ENCODE results near the gene EIF5.

Gene EIF5

DNA sequence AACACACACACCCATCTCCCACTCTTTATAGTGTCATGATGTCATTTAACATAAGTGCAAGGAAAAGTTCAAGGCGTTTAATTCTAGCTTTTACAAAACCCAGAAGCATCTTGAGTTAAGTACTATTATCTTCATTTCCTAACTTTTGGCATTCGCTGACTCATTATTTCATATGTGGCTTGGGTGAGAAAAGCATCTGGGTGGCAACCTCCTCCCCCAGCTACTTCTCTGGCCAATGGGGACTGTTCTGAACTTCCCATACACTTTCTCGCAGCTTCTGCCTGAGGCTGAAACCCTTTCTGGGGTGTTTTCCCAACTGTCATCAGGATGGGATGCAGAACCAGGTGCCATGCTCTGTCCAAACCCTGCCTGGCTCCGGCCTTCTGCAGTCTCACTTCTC lies 48.3 kb downstream of the EIF5 start:
- Mint-ChIP-seq H3K9me3 (peaks cover 10% of the 10 kb centered on the region), H3K4me1 (peaks cover 30% of the 10 kb centered on the region), H3K4me3 (no peak overlapping the region), H3K36me3 (ENCODE audit: low read depth) (peaks cover 4% of the 10 kb centered on the region), H3K27me3 (ENCODE audit: low read depth, poor library complexity) (peaks cover 49% of the 10 kb centered on the region), H3K27ac (no peak overlapping the region)
- TF ChIP-seq CTCF (IDR thresholded peaks at IDR 0.05), result no peak
- no peak for DNase-seq

DNA sequence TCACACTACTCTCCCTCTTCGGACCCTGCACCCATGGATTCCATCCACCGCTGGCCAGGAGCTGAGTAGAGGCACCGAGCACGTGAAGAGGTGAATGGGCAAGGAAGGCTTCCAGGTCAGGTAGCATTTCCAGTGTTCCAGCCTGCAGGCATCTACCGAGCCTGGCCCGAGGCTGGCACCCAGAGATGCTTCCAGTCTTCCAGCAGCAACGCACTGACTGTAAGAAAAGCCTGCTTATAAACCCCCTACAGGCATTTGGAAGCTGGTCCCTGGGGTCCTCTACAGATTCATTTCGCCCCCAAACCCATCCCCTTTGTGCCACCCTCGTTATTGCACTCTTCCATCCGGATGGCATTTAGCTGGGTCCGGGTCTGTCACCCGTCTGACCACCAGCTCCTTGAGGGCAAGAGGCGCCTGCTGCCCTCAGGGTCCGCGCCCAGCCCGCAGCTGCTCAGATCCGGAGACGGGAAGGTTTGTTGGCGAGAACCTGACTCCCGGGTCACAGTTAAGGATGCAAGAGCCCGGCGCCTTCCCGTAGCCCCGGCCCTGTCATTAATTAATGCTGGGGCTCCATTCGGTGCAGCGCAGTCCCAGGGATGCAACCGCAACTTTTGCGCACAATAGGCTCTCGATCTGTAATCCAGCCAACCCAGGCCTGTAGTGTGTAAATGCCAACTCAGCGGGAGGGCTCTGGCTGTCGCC lies 50.6 kb downstream of the EIF5 start:
- H3K36me3 Mint-ChIP-seq (ENCODE audit: low read depth), result peaks cover 18% of the 10 kb centered on the region
- peak overlapping the region; percentile 85 for H3K27ac Mint-ChIP-seq
- H3K9me3 Mint-ChIP-seq, result peaks cover 14% of the 10 kb centered on the region
- peaks cover 33% of the 10 kb centered on the region for H3K27me3 Mint-ChIP-seq (ENCODE audit: low read depth, poor library complexity)
- no peak for DNase-seq
- H3K4me3 Mint-ChIP-seq, result peak overlapping the region; percentile 87
- TF ChIP-seq CTCF (IDR thresholded peaks at IDR 0.05), result no peak
- peaks cover 44% of the 10 kb centered on the region for H3K4me1 Mint-ChIP-seq

DNA sequence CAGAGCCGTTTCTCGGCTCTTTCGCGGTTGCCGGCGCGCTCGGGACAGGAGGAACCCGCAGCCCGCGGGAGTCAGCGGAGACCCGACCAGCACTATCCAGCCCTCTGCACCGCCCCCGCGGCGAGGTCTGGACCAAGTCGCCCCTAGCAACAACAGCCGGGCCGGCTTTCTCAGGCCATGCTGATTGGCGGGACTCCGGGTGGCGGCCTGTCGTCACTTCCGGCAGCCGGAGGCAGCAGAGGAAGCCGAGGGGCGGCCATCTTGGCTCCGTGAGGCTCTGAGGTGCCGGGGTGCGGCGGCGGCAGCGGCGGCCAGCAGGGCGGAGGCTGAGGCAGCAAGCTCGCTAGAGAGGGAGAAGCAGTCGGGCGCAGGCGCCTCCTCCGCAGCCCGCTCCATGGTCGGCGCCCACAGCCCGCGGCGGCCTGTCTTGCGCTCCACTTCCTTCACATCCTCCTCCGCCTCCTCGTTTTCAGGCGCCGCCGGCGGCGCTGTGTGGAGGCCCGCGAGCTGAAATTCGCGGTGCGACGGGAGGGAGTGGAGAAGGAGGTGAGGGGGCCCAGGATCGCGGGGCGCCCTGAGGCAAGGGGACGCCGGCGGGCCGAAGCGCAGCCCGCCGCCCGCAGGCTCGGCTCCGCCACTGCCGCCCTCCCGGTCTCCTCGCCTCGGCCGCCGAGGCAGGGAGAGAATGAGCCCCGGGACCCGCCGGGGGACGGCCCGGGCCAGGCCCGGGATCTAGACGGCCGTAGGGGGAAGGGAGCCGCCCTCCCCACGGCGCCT lies 51.3 kb downstream of the EIF5 start, which contains the start of gene MARK3:
Gene MARK3 (plus strand): TSS at position 264 of the 777 bp plus-strand sequence. CDS start 615 bp downstream, outside the sequence.
- H3K27me3 Mint-ChIP-seq (ENCODE audit: low read depth, poor library complexity), result peaks cover 33% of the 10 kb centered on the region
- peaks cover 14% of the 10 kb centered on the region for H3K9me3 Mint-ChIP-seq
- H3K36me3 Mint-ChIP-seq (ENCODE audit: low read depth), result peaks cover 18% of the 10 kb centered on the region
- peak within 1 kb of the TSS; percentile 98 for H3K4me3 Mint-ChIP-seq
- H3K27ac Mint-ChIP-seq, result peak within 1 kb of the TSS; percentile 99
- DNase-seq, result peak; percentile 97
- no peak for TF ChIP-seq CTCF (IDR thresholded peaks at IDR 0.05)
- H3K4me1 Mint-ChIP-seq, result peaks cover 44% of the 10 kb centered on the region

- peak overlapping the region; percentile 99 for H3K27ac Mint-ChIP-seq
- H3K9me3 Mint-ChIP-seq, result peaks cover 9% of the 10 kb centered on the region
- peak; percentile 51 for DNase-seq
- peak overlapping the region; percentile 98 for H3K4me3 Mint-ChIP-seq
- H3K4me1 Mint-ChIP-seq, result peaks cover 44% of the 10 kb centered on the region
- peaks cover 28% of the 10 kb centered on the region for H3K27me3 Mint-ChIP-seq (ENCODE audit: low read depth, poor library complexity)
- TF ChIP-seq CTCF (IDR thresholded peaks at IDR 0.05), result no peak
- H3K36me3 Mint-ChIP-seq (ENCODE audit: low read depth), result peaks cover 18% of the 10 kb centered on the region
These were observed 52.1 kb downstream of the EIF5 start for GRCh38 chr14:103385929-103386712.

DNA sequence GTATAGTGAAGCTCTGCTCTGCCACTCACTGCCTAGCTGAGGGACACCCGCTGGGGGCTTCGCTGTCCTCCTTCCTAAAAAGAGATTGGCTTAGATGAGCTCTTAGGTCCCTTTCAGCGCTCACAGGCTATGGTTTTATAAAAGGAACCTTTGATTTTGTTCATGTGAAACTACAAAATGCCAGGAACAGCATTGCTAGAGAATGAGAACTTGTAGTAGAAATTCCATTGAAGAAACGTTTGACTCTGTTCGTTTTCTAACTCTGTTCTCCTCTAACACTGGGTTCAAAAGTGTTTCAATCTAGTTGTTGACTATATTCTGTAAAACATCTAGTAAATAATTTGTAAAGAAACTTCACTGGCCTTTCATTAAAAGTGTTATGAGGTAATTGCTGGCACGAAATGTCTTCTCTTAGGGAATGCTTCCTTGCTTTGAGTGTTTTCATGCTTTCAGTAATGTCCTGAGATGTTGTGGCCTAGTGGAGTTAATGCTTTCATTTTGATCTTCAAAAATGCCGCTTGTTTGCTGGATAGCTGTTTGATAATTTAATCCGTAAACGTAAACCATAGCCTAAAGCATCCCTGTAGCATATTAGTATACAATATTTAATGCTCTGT lies 52.8 kb downstream of the EIF5 start:
- peaks cover 21% of the 10 kb centered on the region for H3K27me3 Mint-ChIP-seq (ENCODE audit: low read depth, poor library complexity)
- no peak overlapping the region for H3K27ac Mint-ChIP-seq
- H3K9me3 Mint-ChIP-seq, result peaks cover 3% of the 10 kb centered on the region
- DNase-seq, result peak; percentile 12
- H3K4me3 Mint-ChIP-seq, result peak overlapping the region; percentile 98
- TF ChIP-seq CTCF (IDR thresholded peaks at IDR 0.05), result no peak
- H3K4me1 Mint-ChIP-seq, result peaks cover 44% of the 10 kb centered on the region
- H3K36me3 Mint-ChIP-seq (ENCODE audit: low read depth), result peaks cover 18% of the 10 kb centered on the region

Data from nephron progenitor cell (in vitro differentiated cells).